Heart left ventricle (tissue), 16 donors: ENCODE data around the gene RHOT1. TPM values are rescaled to one million over a fixed set of nuclear protein-coding genes. Genes with fewer than 3 reads are reported as not detected.
"Not testable (repeated sequence)": the region's sequence is repeated elsewhere in the genome, so short reads cannot be mapped to it uniquely, and the experiment has no call there.

ENCODE experiments used
- ATAC-seq, 4 donors: fragments of 200-7000 bp; cut with Tn5 transposase; one replicate each; pipeline ENCODE4 v1.9.1; 2020 to 2022; ENCODE audit warnings: moderate library complexity in 4 of 4, mild to moderate bottlenecking in 3 of 4, moderate number of reproducible peaks in 1 of 4
- DNase-seq, 5 donors: peaks; one replicate each; pipeline ENCODE4 v3.0.0-alpha.2; 2020
- H3K27ac ChIP-seq, 12 donors: fragments of 200-600 bp; sonication (generic) in 4 of 12; one replicate each; pipeline versions ENCODE4 v1.5.0 to v1.8.0; 2016 to 2022; ENCODE audit warnings: mild to moderate bottlenecking in 2 of 12
- H3K27me3 ChIP-seq, 9 donors: fragments of 200-600 bp; sonication (generic) in 2 of 9; one replicate each; pipeline versions ENCODE4 v1.5.1 to v1.8.0; 2016 to 2022; ENCODE audit warnings: mild to moderate bottlenecking in 3 of 9
- H3K36me3 ChIP-seq, 9 donors: fragments of 200-600 bp; sonication (generic) in 2 of 9; one replicate each; pipeline versions ENCODE4 v1.5.0 to v1.8.0; 2018 to 2022; ENCODE audit warnings: mild to moderate bottlenecking in 2 of 9
- H3K4me1 ChIP-seq, 12 donors: fragments of 200-600 bp; sonication (generic) in 4 of 12; one replicate each; pipeline versions ENCODE4 v1.5.0 to v1.8.0; 2016 to 2022; ENCODE audit warnings: mild to moderate bottlenecking in 3 of 12
- H3K4me3 ChIP-seq, 12 donors: fragments of 200-600 bp; sonication (generic) in 4 of 12; one replicate each; pipeline versions ENCODE4 v1.5.0 to v1.8.0; 2017 to 2022; ENCODE audit warnings: mild to moderate bottlenecking in 9 of 12, moderate library complexity in 4 of 12
- H3K9me3 ChIP-seq, 12 donors: fragments of 200-600 bp; sonication (generic) in 4 of 12; one replicate each; pipeline versions ENCODE4 v1.5.0 to v1.8.0; 2016 to 2022; ENCODE audit warnings: mild to moderate bottlenecking in 1 of 12
- CTCF ChIP-seq, 12 donors: fragments of 200-600 bp; sonication (generic) in 4 of 12; IDR thresholded peaks; one replicate each; pipeline versions ENCODE4 v1.5.0 to v1.8.0; 2018 to 2022; ENCODE audit warnings: antibody characterized with exemption in 12 of 12, mild to moderate bottlenecking in 5 of 12
- POLR2A ChIP-seq, 2 donors: fragments of 450-650 bp; IDR thresholded peaks; one replicate each; pipeline ENCODE4 v1.6.1; 2017; ENCODE audit warnings: antibody characterized with exemption in 2 of 2, mild to moderate bottlenecking in 2 of 2, moderate library complexity in 2 of 2
- WGBS, 4 donors: extraction: QIAGEN DNeasy Blood & Tissue Kit in 2 of 4; methylation state at CpG; one replicate each; pipeline versions ENCODE4 v1.1.5 to v1.1.7; 2013 to 2018; 5-methylcytosine and 5-hydroxymethylcytosine counted together
- intact Hi-C, 10 donors: fragments of 100-400 bp; cut with DNase I; formaldehyde crosslinking; loops; one replicate each; pipeline versions ENCODE4 v1.11.1 to v1.14.2; 2022
- polyA plus RNA-seq, 2 donors: library from polyadenylated mRNA; stranded (reverse); fragments of 200-250 nt; gene quantifications; one replicate each; pipeline ENCODE4 v1.2.3, GENCODE V29; 2013
- total RNA-seq, 9 donors: library from RNA; depleted of rRNA in 2 of 9; stranded (reverse); fragments of >200 nt in 2 of 9; fragmentation: NEBNext Ultra II Directional in 3 of 9; extraction: Animal tissue kit (Norgen Biotek cat#: 25700) in 3 of 9; gene quantifications; one replicate each; pipeline versions ENCODE4 v1.1.0 to v1.2.4, GENCODE V29; 2016 to 2023
- donor health status: ischemic (EF 13 %, LVEDD 7.1; RV severe dilation, severe dysfunction).
- donor health status: healthy with polysubstance abuse.
- donor health status: DM: no; HTN: yes; CAD: no.
- donor health status: DM: no; HTN: no; CAD: no.
- donor health status: ischemic (EF 25% LVEDD 6.9; RV normal size, moderate dysfunction).
- donor health status: ischemic (EF 25% LVEDD 5.7; RV mildly dilated, moderate dysfunction).
- donor health status: healthy.
- donor health status: DM: yes; HTN: yes; CAD: no.
- donor health status: ischemic (EF 35%, LVEDD 5.7; RV mildly dilated, moderate dysfunction).
- donor health status: nonischemic (EF 11% LVEDD 7.7; RV severe dilation, severe dysfunction).
- donor health status: DM: yes; HTN: yes; CAD: no.
- donor health status: PGD.
- donor health status: ischemic (EF 29% LVEDD 5.4; RV normal size, mild dysfunction).
- donor health status: nonischemic (EF 23%, LVEDD 6.1; RV moderate dilation, normal function).

Gene RHOT1
- total and polyA plus RNA-seq, 11 donors = 41.5 to 76.8 (median 53.5) TPM

GRCh38 chr17:32259586-32259985 is 117.3 kb downstream of the RHOT1 start:
- TF ChIP-seq CTCF (IDR thresholded peaks at IDR 0.05) (no peak), POLR2A (IDR thresholded peaks at IDR 0.05) (no peak)
- DNase-seq = no peak
- Histone ChIP-seq H3K36me3 (no peaks in the 10 kb centered on the region), H3K27ac (no peak overlapping the region), H3K27me3 (peaks cover 0 to 28% (median 0%) of the 10 kb centered on the region in 9 donors), H3K4me1 (peaks cover 0 to 5% (median 0%) of the 10 kb centered on the region in 12 donors), H3K9me3 (no peaks in the 10 kb centered on the region), H3K4me3 (no peak overlapping the region)
- intact Hi-C loops = no loop called here
- peak in 1 of 4 donors; percentile 48 for ATAC-seq
- 78 to 91% (median 85%) methylated on average over 3 to 4 of the region's 4 CpGs for WGBS, 4 donors

GRCh38 chr17:32261417-32261736 is 119.1 kb downstream of the RHOT1 start:
- H3K4me1 ChIP-seq = peaks cover 0 to 16% (median 7%) of the 10 kb centered on the region in 12 donors
- WGBS, 4 donors = 32 to 40% (median 32%) methylated on average over 7 of the region's 7 CpGs

GRCh38 chr17:32261936-32262510 is 119.7 kb downstream of the RHOT1 start:
- H3K4me1 ChIP-seq = peaks cover 0 to 23% (median 12%) of the 10 kb centered on the region in 12 donors
- H3K4me3 ChIP-seq = no peak overlapping the region
- H3K36me3 ChIP-seq = no peaks in the 10 kb centered on the region
- no peak for DNase-seq
- H3K9me3 ChIP-seq = no peaks in the 10 kb centered on the region
- H3K27me3 ChIP-seq = peaks cover 0 to 48% (median 10%) of the 10 kb centered on the region in 9 donors
- ATAC-seq = no peak
- intact Hi-C loops = loop anchor here in 3 of 10 donors (2.0 to 10.0 kb wide), 3 partner anchors 51 to 57 kb away; no protein-coding TSS in a partner anchor
- no peak overlapping the region for H3K27ac ChIP-seq
- no peak for TF ChIP-seq CTCF (IDR thresholded peaks at IDR 0.05)
- no peak for TF ChIP-seq POLR2A (IDR thresholded peaks at IDR 0.05)
- WGBS, 4 donors = 64 to 68% (median 65%) methylated on average over 13 of the region's 13 CpGs

More at GRCh38 chr17:32261417-32261736, 119.1 kb downstream of the RHOT1 start:
- H3K27ac ChIP-seq = no peak overlapping the region
- H3K27me3 ChIP-seq = peaks cover 0 to 41% (median 4%) of the 10 kb centered on the region in 9 donors
- intact Hi-C loops = loop anchor here in 2 of 10 donors (2.0 to 10.0 kb wide), 2 partner anchors 57 kb away; no protein-coding TSS in a partner anchor
- no peaks in the 10 kb centered on the region for H3K36me3 ChIP-seq
- TF ChIP-seq CTCF (IDR thresholded peaks at IDR 0.05) (no peak), POLR2A (IDR thresholded peaks at IDR 0.05) (no peak)
- DNase-seq (no peak), ATAC-seq (no peak)
- H3K9me3 ChIP-seq = no peaks in the 10 kb centered on the region
- no peak overlapping the region for H3K4me3 ChIP-seq

- not testable (repeated sequence) for H3K4me3 ChIP-seq, DNase-seq, H3K36me3 ChIP-seq, H3K27ac ChIP-seq, H3K9me3 ChIP-seq, ATAC-seq
- peaks cover 0 to 59% (median 21%) of the 10 kb centered on the region in 9 donors for H3K27me3 ChIP-seq
- peaks cover 0 to 32% (median 16%) of the 10 kb centered on the region in 12 donors for H3K4me1 ChIP-seq
- intact Hi-C loops = loop anchor here in 2 of 10 donors (2.0 to 10.0 kb wide), 2 partner anchors 49 to 59 kb away; no protein-coding TSS in a partner anchor
- 93 to 95% (median 94%) methylated on average over 17 of the region's 17 CpGs for WGBS, 4 donors
Observed at GRCh38 chr17:32263515-32263914, 121.2 kb downstream of the RHOT1 start.
